Cardiac muscle cell (in vitro differentiated cells and primary cell): Measurements from ENCODE around the gene GFAP. TPM values are rescaled to one million over a fixed set of nuclear protein-coding genes. Genes with fewer than 3 reads are reported as not detected.

ENCODE experiments used
- DNase-seq, 2 donors: peaks; one replicate each; pipeline versions ENCODE4 v3.0.0 to v3.0.0-alpha.2; 2010 to 2017; ENCODE audit warnings: low read depth in 1 of 2, low spot score in 1 of 2
- H3K27ac ChIP-seq: fragments of 200-600 bp; sonication (generic); 2 replicates; pipeline ENCODE4 v1.5.1; 2016
- H3K27me3 ChIP-seq: fragments of 200-600 bp; sonication (generic); 2 replicates; pipeline ENCODE4 v1.6.0; 2016; ENCODE audit warnings: control low read depth
- H3K36me3 ChIP-seq: fragments of 200-600 bp; sonication (generic); 2 replicates; pipeline ENCODE4 v1.5.1; 2016; ENCODE audit warnings: control low read depth
- H3K4me1 ChIP-seq: fragments of 200-600 bp; sonication (generic); 2 replicates; pipeline ENCODE4 v1.8.1; 2017; ENCODE audit warnings: low read depth, mild to moderate bottlenecking, mixed run types
- H3K4me3 ChIP-seq: fragments of 200-600 bp; sonication (generic); 2 replicates; pipeline ENCODE4 v1.5.1; 2016; ENCODE audit warnings: mild to moderate bottlenecking
- H3K9me3 ChIP-seq: fragments of 200-600 bp; sonication (generic); 2 replicates; pipeline ENCODE4 v1.5.1; 2017; ENCODE audit warnings: low read depth, mild to moderate bottlenecking, control low read depth
- polyA plus RNA-seq: library from polyadenylated mRNA; unstranded; fragments of >200 nt; fragmentation: Nextera tagmentation; extraction: Ambion mirVana; gene quantifications from 2 replicates; pipeline ENCODE4 v1.2.1, GENCODE V29; 2016
- total RNA-seq: library from RNA; depleted of rRNA; stranded (reverse); fragments of >200 nt; gene quantifications from 2 replicates; pipeline ENCODE4 v1.2.3, GENCODE V29; 2016
- TF ChIP-seq, protein P1 (sequence below): IDR thresholded peaks from 2 replicates; pipeline ENCODE4 v1.5.1; 2012; ENCODE audit warnings: low read depth, mild to moderate bottlenecking, low read length

GFAP gene
- total and polyA plus RNA-seq, 2 experiments from 2014 or later = 3.5 to 7.0 TPM

- no peaks in the 10 kb centered on the region for H3K9me3 ChIP-seq
- TF ChIP-seq, protein P1, sequence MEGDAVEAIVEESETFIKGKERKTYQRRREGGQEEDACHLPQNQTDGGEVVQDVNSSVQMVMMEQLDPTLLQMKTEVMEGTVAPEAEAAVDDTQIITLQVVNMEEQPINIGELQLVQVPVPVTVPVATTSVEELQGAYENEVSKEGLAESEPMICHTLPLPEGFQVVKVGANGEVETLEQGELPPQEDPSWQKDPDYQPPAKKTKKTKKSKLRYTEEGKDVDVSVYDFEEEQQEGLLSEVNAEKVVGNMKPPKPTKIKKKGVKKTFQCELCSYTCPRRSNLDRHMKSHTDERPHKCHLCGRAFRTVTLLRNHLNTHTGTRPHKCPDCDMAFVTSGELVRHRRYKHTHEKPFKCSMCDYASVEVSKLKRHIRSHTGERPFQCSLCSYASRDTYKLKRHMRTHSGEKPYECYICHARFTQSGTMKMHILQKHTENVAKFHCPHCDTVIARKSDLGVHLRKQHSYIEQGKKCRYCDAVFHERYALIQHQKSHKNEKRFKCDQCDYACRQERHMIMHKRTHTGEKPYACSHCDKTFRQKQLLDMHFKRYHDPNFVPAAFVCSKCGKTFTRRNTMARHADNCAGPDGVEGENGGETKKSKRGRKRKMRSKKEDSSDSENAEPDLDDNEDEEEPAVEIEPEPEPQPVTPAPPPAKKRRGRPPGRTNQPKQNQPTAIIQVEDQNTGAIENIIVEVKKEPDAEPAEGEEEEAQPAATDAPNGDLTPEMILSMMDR = no peak
Measured at GRCh38 chr17:44930667-44931066, 15.4 kb upstream of the GFAP start.

DNA sequence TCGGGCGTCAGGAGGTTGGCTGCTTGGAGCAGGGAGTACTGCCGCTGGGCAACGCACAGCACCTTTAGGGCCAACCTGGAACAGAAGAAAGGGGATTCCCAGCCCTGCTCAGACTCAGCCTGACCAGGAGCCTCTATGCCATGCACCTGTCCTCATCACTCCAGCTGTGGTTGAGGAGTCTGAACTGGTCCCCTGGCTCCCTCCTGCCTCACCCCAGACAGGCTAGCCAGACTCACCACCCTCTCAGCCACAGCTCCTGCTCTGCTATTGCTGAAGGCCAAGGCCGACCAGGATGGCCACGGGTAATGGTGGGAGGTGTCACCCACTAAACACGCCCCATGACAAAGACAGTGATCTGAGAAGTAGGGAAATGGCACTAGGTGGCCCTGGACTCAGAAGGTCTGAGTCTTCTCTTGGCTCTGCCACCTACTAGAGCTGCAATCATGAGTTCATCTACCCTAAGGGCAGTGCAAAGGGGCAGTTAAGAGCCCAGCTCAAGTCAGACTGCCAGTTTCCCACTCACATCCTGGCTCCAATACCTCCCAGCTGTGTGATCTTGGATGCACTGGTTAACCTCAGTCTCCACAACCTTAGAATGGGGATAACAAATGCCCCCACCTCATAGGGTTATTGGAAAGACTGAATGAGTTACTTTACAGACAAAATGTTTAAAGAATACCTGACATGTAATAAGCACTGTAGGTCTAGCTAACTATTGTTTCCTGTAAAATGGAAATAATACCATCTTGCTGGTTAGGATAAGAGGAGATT lies 13.8 kb upstream of the GFAP start:
- H3K4me3 ChIP-seq = no peak overlapping the region
- no peaks in the 10 kb centered on the region for H3K4me1 ChIP-seq
- H3K9me3 ChIP-seq = no peaks in the 10 kb centered on the region
- no peak overlapping the region for H3K27ac ChIP-seq
- H3K36me3 ChIP-seq = peaks cover 4% of the 10 kb centered on the region
- no peaks in the 10 kb centered on the region for H3K27me3 ChIP-seq
- TF ChIP-seq, protein P1 = no peak
- no peak for DNase-seq

More at GRCh38 chr17:44930667-44931066, 15.4 kb upstream of the GFAP start:
- no peak for DNase-seq
- Histone ChIP-seq H3K27ac (no peak overlapping the region), H3K4me1 (no peaks in the 10 kb centered on the region), H3K36me3 (peaks cover 4% of the 10 kb centered on the region), H3K27me3 (no peaks in the 10 kb centered on the region), H3K4me3 (no peak overlapping the region)

DNA sequence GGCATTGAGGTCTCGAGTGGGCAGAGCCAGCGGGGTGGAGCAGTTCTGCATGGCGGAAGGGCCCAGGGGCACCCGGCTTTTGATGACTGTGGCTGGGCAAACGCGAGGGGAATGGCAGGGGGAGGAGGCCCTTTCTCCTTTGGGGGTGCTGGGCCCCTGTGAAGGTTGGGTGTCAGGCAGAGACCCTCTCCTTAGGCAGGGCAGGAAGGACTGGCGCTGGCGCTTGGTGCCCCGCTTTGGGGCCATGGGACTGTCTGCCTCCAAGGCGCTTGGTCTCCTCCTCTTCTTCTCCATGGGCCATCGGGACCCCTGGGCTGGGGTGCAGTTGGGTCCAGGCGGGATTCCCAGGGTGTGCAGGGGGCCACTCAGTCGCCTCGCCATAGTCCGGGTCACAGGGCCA lies 12.8 kb upstream of the GFAP start:
- TF ChIP-seq, protein P1 = no peak
- Histone ChIP-seq H3K9me3 (no peaks in the 10 kb centered on the region), H3K27me3 (no peaks in the 10 kb centered on the region), H3K4me3 (no peak overlapping the region), H3K36me3 (peaks cover 4% of the 10 kb centered on the region), H3K27ac (no peak overlapping the region), H3K4me1 (no peaks in the 10 kb centered on the region)
- DNase-seq = no peak

- Histone ChIP-seq H3K27ac (no peak overlapping the region), H3K27me3 (no peaks in the 10 kb centered on the region), H3K36me3 (peaks cover 4% of the 10 kb centered on the region), H3K4me3 (no peak overlapping the region), H3K9me3 (no peaks in the 10 kb centered on the region), H3K4me1 (no peaks in the 10 kb centered on the region)
- TF ChIP-seq, protein P1 = no peak
- no peak for DNase-seq
Measured at GRCh38 chr17:44927696-44928095, 12.4 kb upstream of the GFAP start.

DNA sequence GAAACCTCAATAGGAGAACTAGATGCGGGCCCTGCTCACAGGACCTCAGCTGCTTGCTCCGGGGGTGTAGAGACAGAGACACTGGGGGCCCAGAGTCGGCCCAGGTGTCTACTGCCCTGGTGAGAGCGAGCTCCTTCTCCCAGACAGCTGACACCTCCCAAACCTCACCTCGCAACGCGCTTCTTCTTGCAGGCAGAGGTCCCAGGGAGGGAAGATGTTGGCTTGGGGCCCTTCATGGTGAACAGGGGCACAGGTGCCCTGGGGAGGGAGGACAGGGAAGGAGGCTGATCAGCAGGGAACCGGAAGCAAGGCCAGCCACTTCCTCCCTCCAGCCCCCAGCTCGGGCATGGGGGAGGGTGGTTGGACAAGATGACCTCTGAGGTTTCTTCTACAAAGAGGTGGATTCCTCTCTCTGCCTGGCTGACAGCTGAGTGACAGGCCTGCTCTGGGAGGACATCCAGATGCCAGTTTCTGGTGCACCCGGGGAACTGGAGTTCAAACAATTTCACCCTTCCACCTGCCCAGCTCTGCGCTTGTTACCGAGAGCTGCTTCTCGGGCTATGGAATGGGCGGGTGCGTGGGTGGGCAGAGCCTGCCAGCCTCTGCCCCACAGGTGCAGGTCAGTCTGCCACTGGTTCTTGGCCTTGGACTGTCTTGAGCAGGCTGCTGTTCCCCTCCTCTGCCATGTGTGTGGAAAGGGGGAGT lies 11.7 kb upstream of the GFAP start:
- TF ChIP-seq, protein P1 = no peak
- Histone ChIP-seq H3K36me3 (peaks cover 4% of the 10 kb centered on the region), H3K27ac (no peak overlapping the region), H3K4me3 (no peak overlapping the region), H3K27me3 (no peaks in the 10 kb centered on the region), H3K4me1 (no peaks in the 10 kb centered on the region), H3K9me3 (no peaks in the 10 kb centered on the region)
- no peak for DNase-seq
